Hepatocyte (in vitro differentiated cells): Measurements from ENCODE around the gene GALNT7. TPM values are rescaled to one million over a fixed set of nuclear protein-coding genes. Genes with fewer than 3 reads are reported as not detected.

Source experiments
- DNase-seq: peaks from one replicate; pipeline ENCODE4 v3.0.0-alpha.2; 2016; ENCODE audit warnings: low spot score
- H2AFZ ChIP-seq: fragments of 200-600 bp; sonication (generic); 2 replicates; pipeline ENCODE4 v1.6.0; 2016; ENCODE audit warnings: antibody characterized with exemption, mild to moderate bottlenecking
- H3K27ac ChIP-seq: fragments of 200-600 bp; sonication (generic); 2 replicates; pipeline ENCODE4 v1.5.1; 2016; ENCODE audit warnings: mild to moderate bottlenecking
- H3K27me3 ChIP-seq: fragments of 200-600 bp; sonication (generic); 2 replicates; pipeline ENCODE4 v1.6.1; 2016
- H3K36me3 ChIP-seq: fragments of 200-600 bp; sonication (generic); replicated peaks from 2 replicates; pipeline ENCODE4 v1.5.1; 2016; ENCODE audit warnings: low read depth; ENCODE audit not compliant: insufficient read depth
- H3K4me1 ChIP-seq: fragments of 200-600 bp; sonication (generic); 2 replicates; pipeline ENCODE4 v1.5.1; 2016; ENCODE audit warnings: mild to moderate bottlenecking, moderate library complexity; ENCODE audit not compliant: insufficient read depth
- H3K4me2 ChIP-seq: fragments of 200-600 bp; sonication (generic); 2 replicates; pipeline ENCODE4 v1.6.0; 2016
- H3K4me3 ChIP-seq: fragments of 200-600 bp; sonication (generic); 2 replicates; pipeline ENCODE4 v1.5.1; 2016; ENCODE audit warnings: mild to moderate bottlenecking
- H3K79me2 ChIP-seq: fragments of 200-600 bp; sonication (generic); 2 replicates; pipeline ENCODE4 v1.6.0; 2017; ENCODE audit warnings: mild to moderate bottlenecking
- H3K9me2 ChIP-seq: fragments of 200-600 bp; sonication (generic); replicated peaks from 2 replicates; pipeline ENCODE4 v1.6.0; 2017; ENCODE audit warnings: mild to moderate bottlenecking; ENCODE audit not compliant: insufficient read depth
- H3K9me3 ChIP-seq: fragments of 200-600 bp; sonication (generic); 2 replicates; pipeline ENCODE4 v1.5.1; 2016; ENCODE audit warnings: low read depth, mild to moderate bottlenecking
- H4K20me1 ChIP-seq: fragments of 200-600 bp; sonication (generic); 2 replicates; pipeline ENCODE4 v1.6.0; 2016; ENCODE audit warnings: mild to moderate bottlenecking; ENCODE audit not compliant: insufficient read depth, poor library complexity, severe bottlenecking
- EZH2 ChIP-seq: fragments of 200-600 bp; sonication (generic); IDR thresholded peaks from 2 replicates; pipeline ENCODE4 v1.6.1; 2016; ENCODE audit warnings: antibody characterized with exemption, mild to moderate bottlenecking, borderline replicate concordance
- EZH2phosphoT487 ChIP-seq: fragments of 200-600 bp; sonication (generic); IDR thresholded peaks from one replicate; pipeline ENCODE4 v1.6.1; 2018; ENCODE audit warnings: antibody characterized with exemption, mild to moderate bottlenecking, low read depth, moderate library complexity; ENCODE audit not compliant: unreplicated experiment, severe bottlenecking
- WGBS: methylation state at CpG from one replicate; pipeline ENCODE4 v1.1.6; 2016; ENCODE audit warnings: low lambda C conversion rate; ENCODE audit errors: missing lambda C conversion rate; 5-methylcytosine and 5-hydroxymethylcytosine counted together
- polyA plus RNA-seq: library from polyadenylated mRNA; unstranded; fragments of >200 nt; fragmentation: Nextera tagmentation; extraction: Ambion mirVana; gene quantifications from 2 replicates; pipeline ENCODE4 v1.2.1, GENCODE V29; 2016
- total RNA-seq: library from RNA; depleted of rRNA; stranded (reverse); fragments of >200 nt; gene quantifications from 2 replicates; pipeline ENCODE4 v1.2.3, GENCODE V29; 2014
- TF ChIP-seq, protein P1 (sequence below): fragments of 200-600 bp; sonication (generic); IDR thresholded peaks from 2 replicates; pipeline ENCODE4 v1.5.1; 2016; ENCODE audit warnings: antibody characterized with exemption, mild to moderate bottlenecking; ENCODE audit not compliant: poor library complexity

GALNT7 gene
- total and polyA plus RNA-seq, 2 experiments from 2014 or later, result 23.7 to 44.6 TPM

DNA sequence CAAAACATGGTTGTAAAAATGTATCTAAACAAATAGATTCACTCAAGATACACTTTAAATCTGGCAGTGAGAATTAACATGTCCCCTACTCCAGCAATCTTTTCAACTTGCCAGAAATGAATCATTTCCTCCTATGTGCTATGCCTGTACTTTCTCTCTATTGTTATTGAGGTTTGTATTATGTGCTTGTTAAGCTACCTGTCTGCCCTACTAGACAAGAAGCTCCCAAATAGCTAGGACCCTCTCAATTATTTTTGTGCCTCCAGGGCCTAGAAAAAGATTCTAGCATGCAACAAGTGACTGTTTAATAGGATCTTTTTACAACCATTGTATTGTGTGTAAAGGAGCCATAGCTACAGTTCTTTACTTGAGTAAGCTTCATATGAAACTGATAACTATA is 198.7 kb downstream of the GALNT7 start:
- Histone ChIP-seq H3K4me2 (no peak overlapping the region), H2AFZ (no peak overlapping the region)

DNA sequence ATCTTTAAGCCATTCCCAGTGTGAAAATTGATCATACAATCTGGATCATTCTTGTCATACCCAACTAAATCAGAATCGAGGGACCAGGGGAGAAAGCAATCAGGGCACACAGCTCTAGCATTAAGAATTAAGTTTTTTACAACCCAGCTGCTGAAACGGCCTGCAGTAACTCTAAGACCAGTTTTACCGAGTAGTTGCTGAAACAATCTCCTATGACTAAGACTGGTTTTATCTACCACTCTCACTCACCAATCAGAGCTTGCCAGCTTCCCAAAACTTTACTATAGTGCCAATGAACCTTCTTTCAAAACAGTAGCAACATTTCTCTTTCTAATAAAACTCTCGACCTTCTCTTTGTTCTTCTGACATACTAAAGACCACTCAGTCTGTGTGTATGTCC is 199.3 kb downstream of the GALNT7 start:
- no peak for DNase-seq
- Histone ChIP-seq H3K27me3 (no peaks in the 10 kb centered on the region), H4K20me1 (no peaks in the 10 kb centered on the region), H3K27ac (no peak overlapping the region), H3K9me3 (no peaks in the 10 kb centered on the region), H2AFZ (no peak overlapping the region), H3K4me1 (no peaks in the 10 kb centered on the region), H3K36me3 (no peaks in the 10 kb centered on the region), H3K79me2 (peaks cover 4% of the 10 kb centered on the region), H3K4me2 (no peak overlapping the region), H3K9me2 (no peaks in the 10 kb centered on the region), H3K4me3 (no peak overlapping the region)
- WGBS, result 54% methylated on average over 4 of the region's 4 CpGs
- TF ChIP-seq EZH2phosphoT487 (no peak), EZH2 (no peak)
- TF ChIP-seq, protein P1, sequence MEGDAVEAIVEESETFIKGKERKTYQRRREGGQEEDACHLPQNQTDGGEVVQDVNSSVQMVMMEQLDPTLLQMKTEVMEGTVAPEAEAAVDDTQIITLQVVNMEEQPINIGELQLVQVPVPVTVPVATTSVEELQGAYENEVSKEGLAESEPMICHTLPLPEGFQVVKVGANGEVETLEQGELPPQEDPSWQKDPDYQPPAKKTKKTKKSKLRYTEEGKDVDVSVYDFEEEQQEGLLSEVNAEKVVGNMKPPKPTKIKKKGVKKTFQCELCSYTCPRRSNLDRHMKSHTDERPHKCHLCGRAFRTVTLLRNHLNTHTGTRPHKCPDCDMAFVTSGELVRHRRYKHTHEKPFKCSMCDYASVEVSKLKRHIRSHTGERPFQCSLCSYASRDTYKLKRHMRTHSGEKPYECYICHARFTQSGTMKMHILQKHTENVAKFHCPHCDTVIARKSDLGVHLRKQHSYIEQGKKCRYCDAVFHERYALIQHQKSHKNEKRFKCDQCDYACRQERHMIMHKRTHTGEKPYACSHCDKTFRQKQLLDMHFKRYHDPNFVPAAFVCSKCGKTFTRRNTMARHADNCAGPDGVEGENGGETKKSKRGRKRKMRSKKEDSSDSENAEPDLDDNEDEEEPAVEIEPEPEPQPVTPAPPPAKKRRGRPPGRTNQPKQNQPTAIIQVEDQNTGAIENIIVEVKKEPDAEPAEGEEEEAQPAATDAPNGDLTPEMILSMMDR, result no peak

More for the DNA sequence above, 198.7 kb downstream of the GALNT7 start:
- Histone ChIP-seq H3K36me3 (no peaks in the 10 kb centered on the region), H3K4me3 (no peak overlapping the region), H3K4me1 (no peaks in the 10 kb centered on the region), H3K9me2 (no peaks in the 10 kb centered on the region), H3K27ac (no peak overlapping the region), H3K27me3 (no peaks in the 10 kb centered on the region), H3K9me3 (no peaks in the 10 kb centered on the region), H3K79me2 (no peaks in the 10 kb centered on the region), H4K20me1 (no peaks in the 10 kb centered on the region)
- DNase-seq, result no peak
- TF ChIP-seq EZH2, result no peak
- TF ChIP-seq, protein P1, result no peak
- TF ChIP-seq EZH2phosphoT487, result no peak

DNA sequence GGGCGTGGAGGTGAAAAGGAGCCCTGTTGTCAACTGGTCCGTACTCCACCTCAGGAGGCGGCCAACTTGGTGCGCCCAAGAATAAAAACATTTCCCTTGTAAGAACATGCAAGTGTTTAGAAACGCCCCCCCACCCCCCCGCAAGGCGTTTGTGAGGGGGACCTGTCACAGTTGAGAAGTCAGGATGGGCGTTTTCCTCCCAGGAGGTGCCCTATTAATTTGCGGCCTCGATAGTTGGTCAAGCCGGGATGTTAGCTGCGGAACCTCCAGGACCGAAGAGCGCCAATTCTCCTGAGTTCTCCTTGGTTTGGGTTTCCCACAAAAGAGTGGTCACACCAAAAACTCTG is 201.5 kb downstream of the GALNT7 start:
- Histone ChIP-seq H2AFZ (peak overlapping the region; percentile 65), H3K4me3 (peak overlapping the region; percentile 47), H3K4me1 (no peaks in the 10 kb centered on the region), H3K9me3 (no peaks in the 10 kb centered on the region), H3K9me2 (no peaks in the 10 kb centered on the region), H3K4me2 (peak overlapping the region; percentile 79), H3K27me3 (no peaks in the 10 kb centered on the region), H4K20me1 (no peaks in the 10 kb centered on the region), H3K27ac (peak overlapping the region; percentile 83), H3K79me2 (peaks cover 23% of the 10 kb centered on the region), H3K36me3 (no peaks in the 10 kb centered on the region)
- TF ChIP-seq EZH2phosphoT487 (no peak), EZH2 (no peak)
- TF ChIP-seq, protein P1, result no peak
- DNase-seq, result no peak
- WGBS, result under 1% methylated on average over 14 of the region's 14 CpGs
